Measurements from ENCODE around the gene TOB2. TPM values are rescaled to one million over a fixed set of nuclear protein-coding genes. Genes with fewer than 3 reads are reported as not detected.

TOB2 gene
- polyA plus RNA-seq, 1 of the 3 experiments (the other 2 are of a cell fraction) = 8.3 TPM

DNA sequence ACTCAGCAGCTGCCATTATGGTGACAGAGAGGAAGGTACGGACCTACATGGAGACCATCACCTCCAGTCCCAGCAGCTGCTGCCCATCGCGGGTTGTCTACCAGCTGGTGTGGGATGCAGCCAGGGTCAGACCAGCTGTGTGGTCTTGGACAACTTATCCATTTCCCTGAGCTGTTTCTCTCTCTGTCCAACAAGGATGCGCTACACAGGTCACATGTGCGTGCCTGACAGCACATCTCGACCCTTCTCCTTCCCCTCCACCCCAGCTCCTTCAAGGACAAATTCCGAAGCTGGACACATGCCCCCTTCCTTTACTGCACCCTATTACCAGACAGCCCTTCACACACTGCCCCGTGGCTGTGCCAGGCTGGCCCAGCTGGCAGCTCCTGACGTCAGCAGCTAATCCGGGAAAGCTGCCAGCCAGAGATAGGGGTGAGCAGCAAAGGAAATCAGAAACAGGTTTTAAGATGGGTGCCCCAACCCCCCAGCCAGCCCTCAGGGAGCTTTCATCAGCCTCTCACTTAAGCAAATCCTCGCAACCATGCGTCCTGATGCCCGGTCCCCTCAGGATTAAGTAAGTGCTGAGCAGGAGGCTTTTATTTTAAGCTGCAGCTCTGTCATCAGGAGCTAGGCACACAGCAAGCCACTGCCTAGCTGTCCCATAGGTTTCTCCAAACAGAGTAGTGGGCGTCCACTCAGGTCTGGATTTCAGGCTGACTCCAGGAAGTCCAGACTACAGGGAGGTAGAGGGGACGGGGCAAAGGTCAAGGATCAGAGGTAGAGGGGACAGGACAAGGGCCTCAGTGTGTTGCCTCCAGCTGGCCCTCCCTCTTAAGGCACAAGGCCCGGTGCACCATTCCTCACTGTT is 44.6 kb downstream of the TOB2 start:
- H3K4me3 ChIP-seq (ENCODE audit: low read depth in 2 of 2, low read length in 1 of 2) = no peak overlapping the region
- H3K9me2 ChIP-seq = no peaks in the 10 kb centered on the region
- WGBS (ENCODE audit: low lambda C conversion rate) = 34% methylated on average over 9 of the region's 16 CpGs
- H3F3A ChIP-seq (replicated peaks; ENCODE audit: insufficient read depth) = no peaks in the 10 kb centered on the region
- H3K27ac ChIP-seq (ENCODE audit: low read depth in 2 of 2, low read length in 1 of 2) = peak overlapping the region; percentile 62 to 90; a peak in 3 of 4 replicates
- POLR2A ChIA-PET = interaction anchor here (0.8 to 3.0 kb wide), 5 partner anchors 20 to 116 kb away, joined by 3 to 15 read pairs (median 4); partner anchors contain the start of genes ACO2, PHF5A, RANGAP1 and TEF
- no peaks in the 10 kb centered on the region for H3K27me3 ChIP-seq (ENCODE audit: insufficient read depth)
- peaks cover 10 to 16% of the 10 kb centered on the region in 2 experiments; a peak in 2 of 4 replicates for H3K4me1 ChIP-seq (ENCODE audit: control insufficient read depth in 1 of 2, insufficient read depth in 2 of 2, low read depth in 1 of 2, low read length in 1 of 2)
- H3K79me2 ChIP-seq (ENCODE audit: insufficient read depth) = no peaks in the 10 kb centered on the region
- CTCF ChIA-PET = interaction anchor here (0.9 to 5.7 kb wide), 7 partner anchors 34 to 479 kb away, joined by 3 to 69 read pairs (median 6); partner anchors contain the start of genes DESI1 and XRCC6
- no peak overlapping the region for H3K9ac ChIP-seq
- H3K4me2 ChIP-seq = peak overlapping the region; percentile 33
- peaks cover 0 to 6% of the 10 kb centered on the region in 2 experiments for H3K36me3 ChIP-seq (replicated peaks in 1 of 2; ENCODE audit: control insufficient read depth in 1 of 2, insufficient read depth in 2 of 2, low read length in 1 of 2)
- no peaks in the 10 kb centered on the region for H3K9me3 ChIP-seq
- peak; percentile 81 for DNase-seq
- peak overlapping the region; percentile 22; the same call in 1 of the 2 replicates for H2AFZ ChIP-seq (ENCODE audit: low read depth)
- no peaks in the 10 kb centered on the region for H4K20me1 ChIP-seq (ENCODE audit: insufficient read depth)
- TF ChIP-seq RFX5 (IDR thresholded peaks at IDR 0.05; ENCODE audit: low read length) = no peak
- 0 out of 2 replicates have a peak, but pooled peaks have one; percentile 7 for TF ChIP-seq GATA2 (CRISPR knock-in tag; IDR thresholded peaks at IDR 0.05)
- TF ChIP-seq, protein P1, sequence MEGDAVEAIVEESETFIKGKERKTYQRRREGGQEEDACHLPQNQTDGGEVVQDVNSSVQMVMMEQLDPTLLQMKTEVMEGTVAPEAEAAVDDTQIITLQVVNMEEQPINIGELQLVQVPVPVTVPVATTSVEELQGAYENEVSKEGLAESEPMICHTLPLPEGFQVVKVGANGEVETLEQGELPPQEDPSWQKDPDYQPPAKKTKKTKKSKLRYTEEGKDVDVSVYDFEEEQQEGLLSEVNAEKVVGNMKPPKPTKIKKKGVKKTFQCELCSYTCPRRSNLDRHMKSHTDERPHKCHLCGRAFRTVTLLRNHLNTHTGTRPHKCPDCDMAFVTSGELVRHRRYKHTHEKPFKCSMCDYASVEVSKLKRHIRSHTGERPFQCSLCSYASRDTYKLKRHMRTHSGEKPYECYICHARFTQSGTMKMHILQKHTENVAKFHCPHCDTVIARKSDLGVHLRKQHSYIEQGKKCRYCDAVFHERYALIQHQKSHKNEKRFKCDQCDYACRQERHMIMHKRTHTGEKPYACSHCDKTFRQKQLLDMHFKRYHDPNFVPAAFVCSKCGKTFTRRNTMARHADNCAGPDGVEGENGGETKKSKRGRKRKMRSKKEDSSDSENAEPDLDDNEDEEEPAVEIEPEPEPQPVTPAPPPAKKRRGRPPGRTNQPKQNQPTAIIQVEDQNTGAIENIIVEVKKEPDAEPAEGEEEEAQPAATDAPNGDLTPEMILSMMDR (IDR thresholded peaks at IDR 0.05) = no peak
- TF ChIP-seq, protein P2, sequence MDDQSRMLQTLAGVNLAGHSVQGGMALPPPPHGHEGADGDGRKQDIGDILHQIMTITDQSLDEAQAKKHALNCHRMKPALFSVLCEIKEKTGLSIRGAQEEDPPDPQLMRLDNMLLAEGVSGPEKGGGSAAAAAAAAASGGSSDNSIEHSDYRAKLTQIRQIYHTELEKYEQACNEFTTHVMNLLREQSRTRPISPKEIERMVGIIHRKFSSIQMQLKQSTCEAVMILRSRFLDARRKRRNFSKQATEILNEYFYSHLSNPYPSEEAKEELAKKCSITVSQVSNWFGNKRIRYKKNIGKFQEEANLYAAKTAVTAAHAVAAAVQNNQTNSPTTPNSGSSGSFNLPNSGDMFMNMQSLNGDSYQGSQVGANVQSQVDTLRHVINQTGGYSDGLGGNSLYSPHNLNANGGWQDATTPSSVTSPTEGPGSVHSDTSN (IDR thresholded peaks at IDR 0.05) = peak; percentile 22; the same call in 1 of the 2 replicates
- no peak for TF ChIP-seq TAF1 (IDR thresholded peaks at IDR 0.05; ENCODE audit: borderline replicate concordance, low read depth, low read length)
- TF ChIP-seq EZH2phosphoT487 (IDR thresholded peaks at IDR 0.05; ENCODE audit: borderline replicate concordance, low read depth) = no peak
- TF ChIP-seq, protein P3, sequence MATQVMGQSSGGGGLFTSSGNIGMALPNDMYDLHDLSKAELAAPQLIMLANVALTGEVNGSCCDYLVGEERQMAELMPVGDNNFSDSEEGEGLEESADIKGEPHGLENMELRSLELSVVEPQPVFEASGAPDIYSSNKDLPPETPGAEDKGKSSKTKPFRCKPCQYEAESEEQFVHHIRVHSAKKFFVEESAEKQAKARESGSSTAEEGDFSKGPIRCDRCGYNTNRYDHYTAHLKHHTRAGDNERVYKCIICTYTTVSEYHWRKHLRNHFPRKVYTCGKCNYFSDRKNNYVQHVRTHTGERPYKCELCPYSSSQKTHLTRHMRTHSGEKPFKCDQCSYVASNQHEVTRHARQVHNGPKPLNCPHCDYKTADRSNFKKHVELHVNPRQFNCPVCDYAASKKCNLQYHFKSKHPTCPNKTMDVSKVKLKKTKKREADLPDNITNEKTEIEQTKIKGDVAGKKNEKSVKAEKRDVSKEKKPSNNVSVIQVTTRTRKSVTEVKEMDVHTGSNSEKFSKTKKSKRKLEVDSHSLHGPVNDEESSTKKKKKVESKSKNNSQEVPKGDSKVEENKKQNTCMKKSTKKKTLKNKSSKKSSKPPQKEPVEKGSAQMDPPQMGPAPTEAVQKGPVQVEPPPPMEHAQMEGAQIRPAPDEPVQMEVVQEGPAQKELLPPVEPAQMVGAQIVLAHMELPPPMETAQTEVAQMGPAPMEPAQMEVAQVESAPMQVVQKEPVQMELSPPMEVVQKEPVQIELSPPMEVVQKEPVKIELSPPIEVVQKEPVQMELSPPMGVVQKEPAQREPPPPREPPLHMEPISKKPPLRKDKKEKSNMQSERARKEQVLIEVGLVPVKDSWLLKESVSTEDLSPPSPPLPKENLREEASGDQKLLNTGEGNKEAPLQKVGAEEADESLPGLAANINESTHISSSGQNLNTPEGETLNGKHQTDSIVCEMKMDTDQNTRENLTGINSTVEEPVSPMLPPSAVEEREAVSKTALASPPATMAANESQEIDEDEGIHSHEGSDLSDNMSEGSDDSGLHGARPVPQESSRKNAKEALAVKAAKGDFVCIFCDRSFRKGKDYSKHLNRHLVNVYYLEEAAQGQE (IDR thresholded peaks at IDR 0.05; ENCODE audit: low read depth, low read length) = no peak
- no peak for TF ChIP-seq ELF1 (IDR thresholded peaks at IDR 0.05)
- TF ChIP-seq, protein P4, sequence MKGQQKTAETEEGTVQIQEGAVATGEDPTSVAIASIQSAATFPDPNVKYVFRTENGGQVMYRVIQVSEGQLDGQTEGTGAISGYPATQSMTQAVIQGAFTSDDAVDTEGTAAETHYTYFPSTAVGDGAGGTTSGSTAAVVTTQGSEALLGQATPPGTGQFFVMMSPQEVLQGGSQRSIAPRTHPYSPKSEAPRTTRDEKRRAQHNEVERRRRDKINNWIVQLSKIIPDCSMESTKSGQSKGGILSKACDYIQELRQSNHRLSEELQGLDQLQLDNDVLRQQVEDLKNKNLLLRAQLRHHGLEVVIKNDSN (IDR thresholded peaks at IDR 0.05; ENCODE audit: borderline replicate concordance, low read depth) = no peak; the same call in 1 of the 2 replicates
- TF ChIP-seq EP300 (IDR thresholded peaks at IDR 0.05; ENCODE audit: borderline replicate concordance in 1 of 2, low read depth in 1 of 2, low read length in 1 of 2) = peak in 1 of 2 experiments; percentile 70; a peak in 1 of 4 replicates
- TF ChIP-seq, protein P5, sequence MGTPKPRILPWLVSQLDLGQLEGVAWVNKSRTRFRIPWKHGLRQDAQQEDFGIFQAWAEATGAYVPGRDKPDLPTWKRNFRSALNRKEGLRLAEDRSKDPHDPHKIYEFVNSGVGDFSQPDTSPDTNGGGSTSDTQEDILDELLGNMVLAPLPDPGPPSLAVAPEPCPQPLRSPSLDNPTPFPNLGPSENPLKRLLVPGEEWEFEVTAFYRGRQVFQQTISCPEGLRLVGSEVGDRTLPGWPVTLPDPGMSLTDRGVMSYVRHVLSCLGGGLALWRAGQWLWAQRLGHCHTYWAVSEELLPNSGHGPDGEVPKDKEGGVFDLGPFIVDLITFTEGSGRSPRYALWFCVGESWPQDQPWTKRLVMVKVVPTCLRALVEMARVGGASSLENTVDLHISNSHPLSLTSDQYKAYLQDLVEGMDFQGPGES (IDR thresholded peaks at IDR 0.05; ENCODE audit: low read depth, low read length) = no peak
- TF ChIP-seq CHD2 (IDR thresholded peaks at IDR 0.05; ENCODE audit: low read length, partially characterized antibody) = peak; percentile 64
- no peak for TF ChIP-seq SIN3A (IDR thresholded peaks at IDR 0.05; ENCODE audit: borderline replicate concordance, low read depth, low read length)
- TF ChIP-seq, protein P6, sequence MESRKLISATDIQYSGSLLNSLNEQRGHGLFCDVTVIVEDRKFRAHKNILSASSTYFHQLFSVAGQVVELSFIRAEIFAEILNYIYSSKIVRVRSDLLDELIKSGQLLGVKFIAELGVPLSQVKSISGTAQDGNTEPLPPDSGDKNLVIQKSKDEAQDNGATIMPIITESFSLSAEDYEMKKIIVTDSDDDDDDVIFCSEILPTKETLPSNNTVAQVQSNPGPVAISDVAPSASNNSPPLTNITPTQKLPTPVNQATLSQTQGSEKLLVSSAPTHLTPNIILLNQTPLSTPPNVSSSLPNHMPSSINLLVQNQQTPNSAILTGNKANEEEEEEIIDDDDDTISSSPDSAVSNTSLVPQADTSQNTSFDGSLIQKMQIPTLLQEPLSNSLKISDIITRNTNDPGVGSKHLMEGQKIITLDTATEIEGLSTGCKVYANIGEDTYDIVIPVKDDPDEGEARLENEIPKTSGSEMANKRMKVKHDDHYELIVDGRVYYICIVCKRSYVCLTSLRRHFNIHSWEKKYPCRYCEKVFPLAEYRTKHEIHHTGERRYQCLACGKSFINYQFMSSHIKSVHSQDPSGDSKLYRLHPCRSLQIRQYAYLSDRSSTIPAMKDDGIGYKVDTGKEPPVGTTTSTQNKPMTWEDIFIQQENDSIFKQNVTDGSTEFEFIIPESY (IDR thresholded peaks at IDR 0.05; ENCODE audit: borderline replicate concordance, low read depth) = no peak
- no peak for TF ChIP-seq YY1 (IDR thresholded peaks at IDR 0.05; ENCODE audit: low read depth)
- peak; percentile 68 for TF ChIP-seq NFIC (IDR thresholded peaks at IDR 0.05; ENCODE audit: borderline replicate concordance)
- TF ChIP-seq RXRA (IDR thresholded peaks at IDR 0.05; ENCODE audit: borderline replicate concordance, low read depth) = no peak
- TF ChIP-seq TEAD4 (IDR thresholded peaks at IDR 0.05; ENCODE audit: borderline replicate concordance, insufficient read depth) = no peak
- peak; percentile 88 for TF ChIP-seq TCF12 (IDR thresholded peaks at IDR 0.05)
- TF ChIP-seq MEF2A (IDR thresholded peaks at IDR 0.05; ENCODE audit: borderline replicate concordance, low read depth) = no peak
